Activated T-cell treated with anti-CD3 and anti-CD28 coated beads, Interleukin-2, amount 50 U/mL, for 4 hours (primary cell): ENCODE results near the gene LRRFIP1. TPM values are rescaled to one million over a fixed set of nuclear protein-coding genes. Genes with fewer than 3 reads are reported as not detected.

Experiments used
- ATAC-seq, 2 donors: fragments of 200-7000 bp; cut with Tn5 transposase; one replicate each; pipeline ENCODE4 v1.10.0; 2021
- DNase-seq: peaks from one replicate; pipeline ENCODE4 v3.0.0-alpha.2; 2020
- H3K27me3 Mint-ChIP-seq: one replicate; pipeline ENCODE4 v1.8.0; 2021; ENCODE audit warnings: low read depth, mixed read lengths
- H3K36me3 Mint-ChIP-seq: one replicate; pipeline ENCODE4 v1.8.0; 2022; ENCODE audit warnings: mixed read lengths; ENCODE audit not compliant: insufficient read depth
- H3K4me1 Mint-ChIP-seq: one replicate; pipeline ENCODE4 v1.8.0; 2021; ENCODE audit warnings: low read depth, mixed read lengths
- H3K4me3 Mint-ChIP-seq: one replicate; pipeline ENCODE4 v1.8.0; 2021; ENCODE audit warnings: mild to moderate bottlenecking, moderate library complexity, mixed read lengths
- H3K9me3 Mint-ChIP-seq: one replicate; pipeline ENCODE4 v1.8.0; 2021; ENCODE audit warnings: mixed read lengths
- total RNA-seq, 3 donors: library from RNA; stranded (reverse); gene quantifications; one replicate each; pipeline ENCODE4 v1.2.1, GENCODE V29; 2021

LRRFIP1 gene
- total RNA-seq, 3 donors from 2014 or later: 160 to 203 (median 169) TPM

DNA sequence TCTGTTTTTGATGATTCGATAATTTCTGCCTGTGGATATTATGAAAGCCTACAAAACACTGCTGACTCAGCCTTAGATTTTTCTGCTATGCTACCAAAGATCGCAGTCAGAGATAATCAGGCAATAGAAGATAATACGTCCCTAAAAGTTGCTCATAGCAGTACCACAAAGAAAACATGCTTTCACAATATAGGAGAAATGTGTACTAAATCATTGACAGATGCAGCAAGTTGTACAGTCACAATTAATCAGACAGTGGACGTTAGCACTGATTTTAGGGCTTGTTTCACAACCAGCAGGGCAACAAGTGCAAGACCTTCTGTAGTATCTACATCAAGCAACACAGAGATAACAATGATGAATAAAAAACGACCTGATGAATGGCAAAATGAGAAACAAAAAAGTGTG is 190.7 kb downstream of the LRRFIP1 start:
- H3K9me3 Mint-ChIP-seq: no peaks in the 10 kb centered on the region
- DNase-seq: no peak
- H3K36me3 Mint-ChIP-seq: peaks cover 5% of the 10 kb centered on the region
- peaks cover 9% of the 10 kb centered on the region for H3K4me1 Mint-ChIP-seq
- H3K27me3 Mint-ChIP-seq: no peaks in the 10 kb centered on the region
- no peak overlapping the region for H3K4me3 Mint-ChIP-seq
- no peak for ATAC-seq

DNA sequence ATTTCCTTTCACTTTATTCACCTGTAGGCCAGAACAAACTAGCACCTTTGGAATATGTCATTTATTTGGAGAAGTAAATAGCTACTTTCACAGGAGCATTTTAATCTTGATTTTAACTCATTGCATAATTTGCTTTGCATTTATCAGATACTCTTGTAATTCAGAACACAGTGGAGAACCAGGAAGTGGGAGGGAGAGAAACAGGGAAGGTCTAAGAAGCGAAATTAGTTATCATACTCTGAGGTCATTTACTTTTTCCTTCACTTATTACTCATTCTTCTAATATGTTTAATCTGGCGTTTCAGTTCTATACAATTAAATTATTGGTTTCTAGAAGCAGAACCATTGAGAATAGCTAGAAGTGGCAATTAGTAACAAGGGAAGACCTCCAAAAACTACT is 191.8 kb downstream of the LRRFIP1 start:
- no peak overlapping the region for H3K4me3 Mint-ChIP-seq
- H3K36me3 Mint-ChIP-seq: peaks cover 5% of the 10 kb centered on the region
- DNase-seq (no peak), ATAC-seq (no peak)
- H3K27me3 Mint-ChIP-seq: no peaks in the 10 kb centered on the region
- H3K9me3 Mint-ChIP-seq: no peaks in the 10 kb centered on the region
- peaks cover 9% of the 10 kb centered on the region for H3K4me1 Mint-ChIP-seq

DNA sequence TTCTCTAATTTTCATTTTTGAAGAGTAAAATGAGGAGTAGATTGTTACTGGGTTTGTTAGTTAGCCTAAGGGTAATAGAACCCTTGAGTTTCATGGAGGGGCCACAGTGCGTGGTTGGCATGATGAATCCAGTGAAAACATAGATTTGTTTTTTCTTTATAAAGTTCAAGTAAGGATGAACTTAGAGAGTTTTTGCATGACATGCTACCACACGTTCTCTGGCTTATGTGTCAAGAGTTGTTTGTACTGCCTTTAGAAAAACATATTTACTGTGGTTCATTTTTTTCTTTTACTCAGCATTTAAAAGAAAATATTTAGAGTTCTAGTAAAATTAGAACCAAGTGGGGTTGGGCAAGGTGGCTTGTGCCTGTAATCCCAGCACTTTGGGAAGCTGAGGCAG is 193.0 kb downstream of the LRRFIP1 start:
- Mint-ChIP-seq H3K27me3 (no peaks in the 10 kb centered on the region), H3K4me3 (no peak overlapping the region), H3K9me3 (no peaks in the 10 kb centered on the region), H3K36me3 (peaks cover 5% of the 10 kb centered on the region), H3K4me1 (peaks cover 9% of the 10 kb centered on the region)
- no peak for ATAC-seq
- DNase-seq: no peak

DNA sequence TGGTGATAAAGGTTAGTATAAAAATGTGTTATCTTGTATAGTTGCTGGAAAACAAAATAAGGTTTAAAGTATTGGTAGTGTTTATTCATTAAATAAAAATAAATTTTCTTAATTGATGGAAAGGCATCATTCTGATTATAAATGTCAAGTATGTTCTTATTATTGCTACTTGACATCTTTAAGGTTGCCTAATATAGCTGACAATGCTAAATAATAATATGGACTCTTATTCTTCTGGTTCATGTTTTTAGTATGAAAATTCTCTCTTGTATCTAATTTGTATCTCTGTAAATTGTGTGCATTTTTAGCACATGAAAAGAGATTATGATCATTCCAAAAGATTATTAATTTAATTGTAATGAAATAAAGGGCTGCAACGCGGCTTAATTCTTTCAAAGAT is 196.2 kb downstream of the LRRFIP1 start:
- Mint-ChIP-seq H3K4me3 (no peak overlapping the region), H3K9me3 (no peaks in the 10 kb centered on the region), H3K4me1 (peaks cover 2% of the 10 kb centered on the region), H3K27me3 (no peaks in the 10 kb centered on the region), H3K36me3 (peaks cover 5% of the 10 kb centered on the region)
- ATAC-seq: no peak
- DNase-seq: no peak

DNA sequence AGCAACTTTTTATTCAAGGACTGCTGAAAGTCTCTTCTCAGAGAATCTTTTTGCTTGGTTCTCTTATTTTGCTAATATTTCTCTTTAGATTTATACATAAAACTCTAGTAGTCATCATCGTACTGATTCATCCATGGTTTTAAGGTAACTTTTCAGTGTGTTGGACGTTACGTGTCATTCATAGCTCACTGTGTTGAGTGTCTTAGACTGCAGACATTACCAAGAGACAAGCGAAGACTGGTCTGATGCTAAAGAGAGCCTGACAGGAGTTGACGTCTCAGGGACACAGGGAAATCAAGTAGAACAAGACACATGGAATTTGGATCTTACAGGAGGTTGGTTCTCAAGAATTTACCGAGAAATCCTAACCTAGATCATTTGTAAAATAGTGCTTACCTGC is 196.7 kb downstream of the LRRFIP1 start:
- Mint-ChIP-seq H3K27me3 (no peaks in the 10 kb centered on the region), H3K36me3 (peaks cover 5% of the 10 kb centered on the region), H3K9me3 (no peaks in the 10 kb centered on the region), H3K4me3 (no peak overlapping the region), H3K4me1 (peaks cover 1% of the 10 kb centered on the region)
- ATAC-seq: no peak
- no peak for DNase-seq

DNA sequence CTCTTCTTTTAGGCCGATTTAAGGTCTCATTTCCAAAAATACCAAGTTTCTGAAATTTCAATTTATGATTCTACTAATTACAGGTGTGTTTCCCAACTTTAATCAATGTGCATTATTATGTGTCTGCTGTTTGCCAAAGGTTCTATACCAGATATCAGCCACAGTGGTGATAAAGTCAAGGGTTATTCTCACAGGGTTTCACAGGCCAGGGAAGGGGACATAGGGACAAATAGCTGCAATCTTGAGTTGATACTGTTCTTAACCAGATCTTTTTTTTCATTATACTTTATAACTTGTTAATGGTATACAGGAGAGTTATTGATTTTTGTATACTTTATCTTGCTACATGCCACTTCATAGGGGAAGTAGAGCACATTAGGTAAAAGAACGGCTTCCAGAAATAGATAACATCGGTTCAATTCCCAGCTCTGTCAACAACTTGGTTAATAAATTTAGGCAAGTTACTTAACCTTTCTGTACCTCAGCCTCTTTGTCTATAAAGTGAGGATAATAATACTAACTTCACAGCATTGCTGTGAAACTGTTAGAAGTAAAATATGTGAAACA is 200.1 kb downstream of the LRRFIP1 start:
- Mint-ChIP-seq H3K9me3 (no peaks in the 10 kb centered on the region), H3K36me3 (no peaks in the 10 kb centered on the region), H3K4me1 (no peaks in the 10 kb centered on the region), H3K4me3 (no peak overlapping the region), H3K27me3 (peaks cover 1% of the 10 kb centered on the region)
- no peak for ATAC-seq
- DNase-seq: no peak

Other genes starting within 250 kb of the LRRFIP1 start
- 10 to 100 TPM; 19.2 to 33.2 (median 19.4) TPM for gene COL6A3, start 213.4 kb upstream of the LRRFIP1 start, total RNA-seq
- under 1 TPM; 0.38 to 0.48 (median 0.47) TPM for gene MLPH, start 140.3 kb upstream of the LRRFIP1 start, total RNA-seq
- gene PRLH, start 61.0 kb upstream of the LRRFIP1 start, total RNA-seq: not detected
- under 1 TPM in 1 of 3 donors, not detected in 2; 0.14 TPM for gene RAB17, start 36.9 kb upstream of the LRRFIP1 start, total RNA-seq
- under 1 TPM; 0.33 to 0.69 (median 0.68) TPM for gene RBM44, start 171.2 kb downstream of the LRRFIP1 start, total RNA-seq
- under 1 TPM; 0.43 to 0.53 (median 0.46) TPM for gene RAMP1, start 232.0 kb downstream of the LRRFIP1 start, total RNA-seq